IPS-NIHi11 (cell line): ENCODE results near the gene ZNF511.

Experiments
- DNase-seq: peaks from one replicate; pipeline ENCODE4 v3.0.0; 2012; ENCODE audit warnings: mixed read lengths, low spot score

ZNF511 gene

DNA sequence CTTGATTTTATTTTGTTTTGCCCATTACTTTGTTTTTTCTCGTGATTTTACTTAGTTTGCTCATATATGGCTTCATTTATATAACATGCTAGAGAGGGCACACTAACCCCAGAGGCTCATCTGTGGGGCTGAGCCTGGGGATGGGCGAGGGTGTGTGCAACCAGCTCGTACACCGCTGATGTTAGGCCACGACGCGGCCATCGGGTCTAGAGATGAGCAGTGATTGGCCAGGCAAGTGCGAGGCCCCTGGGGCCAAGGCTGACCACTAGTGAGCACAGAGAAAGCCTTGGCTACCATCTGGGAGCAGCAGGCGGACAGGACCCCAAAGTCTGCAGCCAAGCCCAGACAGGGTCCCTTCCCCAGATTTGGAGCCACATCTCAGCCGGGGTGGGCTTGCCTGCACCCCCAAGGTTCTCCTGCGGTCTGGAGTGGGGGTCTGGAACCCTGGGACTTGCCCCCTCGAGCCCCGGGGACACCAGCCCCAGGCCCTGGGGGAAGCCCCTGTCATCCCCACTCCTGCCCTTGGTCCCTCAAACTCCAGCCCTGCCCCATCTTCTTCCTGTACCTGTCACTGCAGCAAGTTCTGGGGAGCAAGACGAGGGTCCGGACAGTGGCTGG, 45.4 kb downstream of the ZNF511 start:
- DNase-seq: no peak

DNA sequence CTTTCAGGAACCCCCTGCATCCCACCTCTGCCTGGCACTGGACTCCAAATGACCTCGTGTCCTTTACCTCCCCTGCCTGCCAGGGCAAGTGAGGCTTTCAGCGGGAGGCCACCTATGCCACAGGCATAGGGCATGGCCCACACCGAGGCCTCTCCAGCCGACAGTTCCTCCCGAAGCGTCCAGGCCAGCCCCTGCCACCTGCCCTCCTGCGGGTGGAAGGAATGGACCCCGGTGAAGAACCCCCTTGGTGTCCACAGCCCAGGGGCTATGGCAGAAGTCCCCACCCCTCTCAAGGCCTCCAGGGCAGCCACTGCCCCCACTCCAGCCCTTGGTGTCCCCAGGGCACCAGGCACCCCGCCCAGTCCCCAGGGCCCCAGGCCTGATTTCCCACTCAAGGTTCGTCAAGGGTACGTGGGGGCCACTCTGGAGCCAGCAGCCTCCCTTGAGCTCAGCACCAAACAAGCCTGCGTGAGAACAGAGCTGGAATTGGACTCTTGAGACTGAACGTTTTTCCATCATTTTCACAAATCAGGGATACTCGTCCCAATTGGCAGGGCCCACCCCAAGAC, 46.0 kb downstream of the ZNF511 start:
- DNase-seq: no peak

DNA sequence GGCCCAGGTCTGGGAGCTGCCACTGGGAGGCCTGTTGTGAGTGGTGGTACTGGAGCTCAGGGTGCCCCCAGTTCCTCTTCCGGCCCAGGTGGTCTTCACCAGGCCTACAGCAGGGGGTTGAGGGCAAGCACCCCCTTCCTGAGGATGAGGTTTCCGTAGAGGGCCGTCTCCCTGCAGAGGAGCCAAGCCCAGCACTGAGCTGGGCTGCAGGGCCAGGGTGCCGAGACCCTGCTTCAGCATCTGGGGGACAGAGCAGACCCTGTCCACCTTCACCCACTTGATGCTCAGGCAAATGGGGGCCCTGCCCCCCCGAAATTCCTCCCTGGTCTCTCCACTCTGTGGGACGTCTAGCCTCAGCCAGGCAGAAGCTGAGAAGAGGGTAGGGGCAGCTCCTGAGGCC, 46.6 kb downstream of the ZNF511 start:
- no peak for DNase-seq

DNA sequence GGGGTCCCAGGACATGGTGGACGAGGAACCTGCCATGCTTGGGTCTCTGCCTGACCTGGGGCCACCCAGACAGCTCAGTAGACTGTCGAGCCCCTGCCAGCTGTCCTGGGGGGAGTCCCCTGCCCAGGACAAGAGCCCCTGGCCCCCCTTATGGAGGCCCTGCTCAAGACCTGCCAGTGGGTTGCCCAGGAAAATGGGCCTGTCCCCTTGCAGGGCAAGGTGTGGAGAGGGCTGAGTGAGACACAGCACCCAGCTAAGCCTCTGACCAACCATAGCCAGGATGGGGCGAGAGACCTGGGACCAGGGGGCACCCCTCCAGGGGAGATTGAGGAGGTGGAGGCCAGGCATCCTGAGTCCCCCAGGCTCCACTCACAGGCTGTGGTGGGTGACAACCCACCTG, 47.3 kb downstream of the ZNF511 start:
- no peak for DNase-seq

DNA sequence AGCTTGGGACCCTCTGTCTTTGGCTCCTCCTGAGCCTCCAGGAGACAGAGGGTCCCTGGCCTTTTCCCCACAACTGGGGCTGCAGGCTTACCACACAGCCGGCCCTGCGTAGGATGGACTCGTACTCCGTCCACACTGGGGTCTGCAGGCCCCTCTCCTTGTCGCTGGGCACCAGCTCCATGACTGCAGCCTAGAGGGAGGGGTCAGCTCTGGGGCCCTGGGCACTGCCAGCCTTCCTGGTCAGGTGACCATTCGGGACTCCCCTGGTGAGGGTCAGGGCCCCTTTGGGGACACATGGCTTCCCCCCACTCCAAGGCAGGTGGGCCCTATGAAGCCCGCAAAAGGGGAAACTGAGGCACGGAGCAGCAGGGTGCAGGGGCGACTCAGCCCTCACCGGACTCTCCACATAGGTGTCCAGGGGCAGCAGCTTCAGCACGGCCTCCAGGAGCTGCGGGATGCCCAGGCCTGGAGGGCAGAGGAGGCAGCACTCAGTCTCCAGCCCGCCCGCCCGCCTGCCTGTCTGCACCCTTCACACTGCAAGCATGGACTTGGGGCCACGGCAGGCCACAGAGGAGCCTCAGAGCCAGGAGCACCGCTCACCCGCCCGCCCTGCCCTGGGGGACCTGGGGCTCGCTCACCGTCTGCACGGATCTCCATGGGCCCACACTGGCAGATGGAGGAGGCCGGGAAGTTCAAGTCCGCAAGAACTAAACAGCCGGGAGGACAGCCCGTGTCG, 48.0 kb downstream of the ZNF511 start:
- no peak for DNase-seq

DNA sequence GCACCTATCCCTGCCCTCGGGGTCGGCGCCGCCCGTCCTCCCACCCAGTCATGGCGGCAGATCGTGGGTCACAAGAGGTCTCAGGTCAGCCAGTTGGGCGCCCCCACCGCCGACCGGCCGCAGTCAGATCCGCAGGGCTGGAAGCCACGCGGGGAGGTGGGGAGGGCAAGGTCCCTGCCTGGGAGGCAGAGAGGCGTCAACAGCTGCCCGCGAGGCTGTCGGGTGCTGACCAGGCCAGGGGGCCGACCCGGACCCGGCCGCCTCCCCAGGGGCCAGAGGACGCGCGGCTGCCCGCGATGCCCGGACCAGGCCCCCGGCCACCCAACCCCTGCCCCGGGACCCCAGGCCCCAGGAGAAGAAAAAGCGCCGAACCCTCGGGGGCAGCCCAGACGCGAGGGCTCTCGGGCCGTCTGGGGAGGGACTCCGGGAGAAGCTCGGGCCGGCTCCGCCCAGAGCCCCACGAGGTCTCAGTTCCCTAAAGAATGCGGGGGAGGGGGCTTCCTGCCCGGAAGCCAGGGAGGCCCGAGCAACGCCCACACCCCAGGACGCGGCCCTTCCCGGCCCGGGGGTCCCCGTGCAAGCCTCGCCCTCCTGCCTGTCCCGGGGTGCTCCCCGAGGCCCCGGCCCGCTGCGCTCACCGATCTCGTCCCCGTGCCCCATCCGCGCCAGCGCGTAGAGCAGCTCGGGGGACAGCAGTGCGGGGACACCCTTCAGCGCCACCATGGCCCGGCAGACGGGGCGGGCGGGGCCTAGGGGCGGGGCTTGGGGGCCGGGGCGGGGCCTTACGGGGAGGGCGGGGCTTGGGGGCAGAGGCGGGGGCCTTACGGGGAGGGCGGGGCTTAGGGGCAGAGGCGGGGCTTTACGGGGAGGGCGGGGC, 48.8 kb downstream of the ZNF511 start, which contains the start of gene FUOM:
Gene FUOM, minus strand, starts transcription at position 735 of the 877 bp plus-strand sequence. Its CDS starts 12 bp downstream, at position 723.
- peak; percentile 99 for DNase-seq

DNA sequence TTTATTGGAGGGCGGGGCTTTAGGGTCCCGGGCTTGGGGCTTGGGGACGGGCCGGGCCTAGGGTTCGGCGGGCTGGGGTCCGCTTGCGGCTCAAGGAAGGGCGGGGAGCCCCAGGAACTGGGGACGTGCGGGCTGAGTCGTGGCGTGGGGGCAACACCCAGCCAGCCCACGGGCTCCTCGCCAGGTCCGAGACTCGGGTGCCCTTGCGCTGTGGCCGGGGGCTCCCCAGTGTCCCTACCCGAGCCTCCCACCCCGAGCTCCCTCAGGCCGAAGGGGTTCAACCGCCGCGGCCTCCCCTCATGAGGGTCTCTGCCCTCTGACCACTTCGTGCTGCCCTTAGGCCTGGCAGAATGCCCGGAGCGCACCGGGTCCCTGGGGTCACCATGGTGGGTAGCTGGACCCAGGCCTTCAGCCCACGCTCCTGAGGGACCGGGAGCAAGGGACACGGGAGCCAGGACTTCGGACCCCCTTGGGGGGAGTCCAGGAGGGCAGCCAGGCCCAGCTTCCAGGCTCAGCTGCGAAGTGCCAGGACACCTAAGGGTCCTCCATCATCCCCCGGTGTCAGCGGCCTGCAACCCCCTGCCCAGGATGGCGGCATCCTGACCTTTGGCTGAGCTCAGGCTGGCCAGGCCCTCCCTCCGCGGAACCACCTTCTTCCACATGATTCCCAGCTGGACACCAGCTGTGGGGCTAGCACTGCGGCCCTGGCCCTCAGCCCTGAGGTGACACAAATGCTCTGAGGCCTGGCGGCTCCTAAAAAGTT, 49.6 kb downstream of the ZNF511 start:
- DNase-seq: no peak

DNA sequence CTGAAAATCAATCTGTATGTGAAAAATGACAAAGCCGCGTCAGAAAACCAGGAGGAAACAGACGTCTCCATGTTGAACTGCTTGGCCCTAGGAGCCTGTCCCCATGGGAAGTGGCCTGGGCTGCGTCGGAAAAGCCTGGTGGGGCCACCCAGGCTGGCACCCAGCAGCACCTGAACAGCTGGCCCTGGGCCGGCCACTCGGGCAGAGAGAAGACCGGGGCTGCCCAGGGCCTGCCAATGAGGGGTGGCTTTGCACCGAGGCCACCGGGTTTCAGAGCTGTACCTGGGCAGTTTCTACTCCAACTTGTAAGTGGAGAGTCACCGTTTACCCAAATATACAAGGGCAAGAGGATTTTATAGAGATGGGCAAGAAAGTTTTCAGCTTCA, 50.2 kb downstream of the ZNF511 start:
- no peak for DNase-seq

DNA sequence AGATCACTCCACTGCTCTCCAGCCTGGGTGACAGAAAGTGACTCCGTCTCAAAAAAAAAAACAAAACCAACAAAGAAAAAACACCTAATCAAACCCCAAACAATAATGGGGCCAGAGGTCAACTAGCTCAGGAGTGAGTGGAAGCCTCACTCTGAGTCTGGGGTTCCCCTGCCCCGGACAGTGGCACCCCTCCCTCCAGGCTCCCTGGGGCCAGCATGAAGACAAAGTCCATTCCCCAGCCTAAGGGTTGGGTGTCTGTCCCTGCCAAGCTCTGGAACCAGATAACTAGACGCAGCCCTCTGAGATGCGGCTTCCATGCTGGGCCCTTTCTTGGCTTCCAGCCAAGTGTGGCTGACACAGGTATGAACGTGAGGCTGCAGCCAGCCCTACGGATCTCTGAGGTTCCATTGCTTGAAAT, 50.8 kb downstream of the ZNF511 start:
- DNase-seq: no peak

DNA sequence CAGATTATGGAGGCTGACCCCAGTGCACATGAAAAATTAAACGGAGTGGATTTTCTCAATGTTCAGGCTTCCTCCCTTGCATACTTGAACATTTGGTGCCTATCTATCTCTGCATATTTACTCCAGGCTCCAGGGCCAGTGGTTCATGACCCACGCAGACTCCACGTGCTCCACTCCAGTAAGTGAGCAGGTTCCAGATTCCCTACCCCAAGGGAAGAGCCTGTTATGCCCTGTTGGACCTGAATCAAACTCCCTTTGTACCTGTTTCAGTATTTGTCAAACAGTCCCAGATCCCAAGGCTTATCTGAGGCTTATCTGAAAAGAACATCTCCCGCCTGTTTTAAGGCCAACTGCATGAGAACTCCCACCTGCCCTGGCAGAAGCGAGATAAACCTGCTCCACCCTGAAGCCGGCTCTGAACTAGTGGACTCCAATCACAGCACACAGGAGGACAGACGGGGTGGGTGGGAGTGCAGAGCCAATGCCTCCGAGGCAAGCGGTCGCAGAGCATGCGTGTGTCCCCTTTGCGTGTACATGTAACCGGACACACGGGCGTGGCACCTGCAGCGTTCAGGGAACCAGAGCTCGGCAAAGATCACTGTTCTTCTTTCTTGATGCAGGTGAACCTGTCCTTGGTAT, 51.4 kb downstream of the ZNF511 start:
- no peak for DNase-seq

DNA sequence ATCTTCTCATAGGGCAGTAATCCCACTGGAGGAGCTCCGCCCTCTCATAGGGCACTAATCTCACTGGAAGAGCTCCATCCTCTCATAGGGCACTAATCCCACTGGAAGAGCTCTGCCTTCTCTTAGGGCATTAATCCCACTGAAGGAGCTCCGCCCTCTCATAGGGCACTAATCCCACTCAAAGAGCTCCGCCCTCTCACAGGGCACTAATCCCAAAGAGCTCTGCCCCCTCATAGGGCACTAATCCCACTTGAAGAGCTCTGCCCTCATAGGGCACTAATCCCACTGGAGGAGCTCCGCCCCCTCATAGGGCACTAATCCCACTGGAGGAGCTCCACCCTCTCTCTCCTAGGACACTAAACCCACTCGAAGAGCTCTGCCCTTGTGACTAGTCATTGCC, 52.5 kb downstream of the ZNF511 start:
- DNase-seq: no peak

DNA sequence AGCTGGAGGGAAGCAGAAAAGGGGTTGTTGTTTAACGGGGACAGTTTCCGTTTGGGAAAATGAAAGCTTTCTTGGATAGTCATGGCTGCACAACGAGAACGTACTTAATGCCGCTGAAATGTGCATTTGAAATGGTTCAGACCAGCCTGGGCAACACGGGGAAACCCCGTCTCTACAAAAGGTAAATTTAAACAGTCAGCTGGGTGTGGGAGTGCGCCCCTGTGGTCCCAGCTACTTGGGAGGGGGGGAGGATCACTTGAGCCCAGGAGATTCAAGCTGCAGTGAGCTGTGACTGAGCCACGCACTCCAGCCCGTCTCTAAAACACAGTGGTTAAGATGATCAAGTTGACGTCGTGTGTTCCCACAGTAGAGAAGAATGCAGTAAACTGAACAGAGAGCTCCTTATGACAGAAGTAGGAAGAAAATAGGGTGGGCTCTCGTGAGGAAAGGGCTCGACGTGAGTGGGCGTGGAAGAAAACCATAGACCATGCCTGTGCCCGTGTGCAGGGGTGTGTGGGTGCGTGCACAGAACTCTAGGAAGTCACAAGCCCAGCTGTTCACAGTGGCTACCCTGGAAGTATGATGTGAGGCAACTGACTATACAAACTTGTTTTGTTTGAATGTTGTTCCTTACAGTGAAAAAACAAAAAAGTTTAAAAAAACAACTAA, 53.2 kb downstream of the ZNF511 start:
- DNase-seq: no peak
